Measurements from ENCODE around the gene S100A13.

The S100A13 gene

DNA sequence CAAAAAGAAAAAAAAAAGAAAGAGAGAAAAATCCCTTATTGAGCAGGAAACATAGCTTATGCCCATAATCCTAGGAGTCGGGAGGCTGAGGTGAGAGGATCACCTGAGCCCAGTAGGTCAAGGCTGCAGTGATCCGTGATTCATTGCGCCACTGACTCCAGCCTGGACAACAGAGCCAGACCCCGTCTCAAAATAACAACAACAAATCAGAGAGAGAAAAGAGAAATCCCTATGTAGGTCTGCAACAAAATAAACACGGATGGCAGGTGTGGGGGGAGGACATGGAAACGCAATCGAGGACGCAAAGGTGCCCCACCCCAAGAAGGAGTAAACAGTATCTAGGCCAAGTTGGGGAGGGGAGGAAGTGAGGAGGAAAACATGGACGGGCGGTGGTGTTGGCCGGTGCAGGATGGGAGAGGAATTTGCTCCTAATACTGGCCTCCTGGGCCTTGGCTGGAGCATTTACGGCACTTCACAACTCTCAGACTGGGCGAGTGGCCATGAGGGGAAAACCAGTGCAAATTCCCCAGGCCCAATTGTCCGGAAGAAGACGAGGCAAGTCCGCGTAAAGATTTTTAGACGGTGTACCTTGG is 6.0 kb upstream of the S100A13 start:
- TF ChIP-seq CTCF (IDR thresholded peaks at IDR 0.05; ENCODE audit: low read depth, low read length, missing control alignments) = no peak
- peak; percentile 26 for DNase-seq (ENCODE audit: low read depth)
- in situ Hi-C loops (cut with HindIII; ENCODE audit: low sequenced_read_pairs) = no loop called here
- peak overlapping the region; percentile 99 for H3K4me3 ChIP-seq (ENCODE audit: low read depth, low read length)

DNA sequence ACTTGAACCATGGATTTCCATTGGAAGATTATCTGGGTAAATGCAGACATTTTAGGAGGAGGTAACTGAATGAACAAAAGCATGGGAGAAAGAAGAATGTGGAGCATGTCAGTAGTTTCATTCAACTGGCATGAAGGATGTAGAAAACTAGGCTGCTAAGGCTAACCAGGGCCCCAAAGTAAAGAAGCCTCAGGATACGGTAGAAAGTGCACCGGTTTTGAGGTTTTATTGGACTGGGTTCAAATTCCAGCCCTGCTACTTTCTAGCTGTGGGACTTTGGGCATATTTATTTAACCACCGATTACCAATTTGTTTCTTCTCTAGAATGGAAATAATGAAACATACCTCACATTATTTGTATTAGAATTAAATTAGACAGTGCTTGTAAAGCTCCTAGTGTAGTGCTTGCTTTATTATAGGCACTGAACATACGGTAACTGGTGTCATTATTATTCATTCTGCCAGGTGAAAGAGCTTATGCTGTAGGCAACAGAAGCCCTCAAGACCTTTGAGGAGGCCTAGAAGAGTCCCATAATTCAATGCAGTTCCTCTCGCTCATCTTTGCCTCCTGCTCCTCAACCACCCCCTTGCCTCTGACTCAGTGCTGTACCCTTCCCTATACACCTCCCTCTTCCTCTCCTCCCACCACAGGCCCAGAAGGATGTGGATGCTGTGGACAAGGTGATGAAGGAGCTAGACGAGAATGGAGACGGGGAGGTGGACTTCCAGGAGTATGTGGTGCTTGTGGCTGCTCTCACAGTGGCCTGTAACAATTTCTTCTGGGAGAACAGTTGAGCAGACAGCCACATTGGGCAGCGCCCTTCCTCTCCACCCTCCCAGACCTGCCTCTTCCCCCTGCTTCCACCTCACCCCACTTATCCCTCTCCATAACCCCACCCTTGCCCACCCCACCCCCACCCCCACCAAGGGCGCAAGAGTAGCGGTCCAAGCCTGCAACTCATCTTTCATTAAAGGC is 4.0 kb upstream of the S100A13 start:
- in situ Hi-C loops (cut with HindIII; ENCODE audit: low sequenced_read_pairs) = no loop called here
- peak; percentile 19 for DNase-seq (ENCODE audit: low read depth)
- no peak overlapping the region for H3K4me3 ChIP-seq (ENCODE audit: low read depth, low read length)
- no peak for TF ChIP-seq CTCF (IDR thresholded peaks at IDR 0.05; ENCODE audit: low read depth, low read length, missing control alignments)

- DNase-seq (ENCODE audit: low read depth) = no peak
- no peak for TF ChIP-seq CTCF (IDR thresholded peaks at IDR 0.05; ENCODE audit: low read depth, low read length, missing control alignments)
- in situ Hi-C loops (cut with HindIII; ENCODE audit: low sequenced_read_pairs) = no loop called here
- no peak overlapping the region for H3K4me3 ChIP-seq (ENCODE audit: low read depth, low read length)
Observed at GRCh38 chr1:153630384-153630783, 3.1 kb upstream of the S100A13 start.

DNA sequence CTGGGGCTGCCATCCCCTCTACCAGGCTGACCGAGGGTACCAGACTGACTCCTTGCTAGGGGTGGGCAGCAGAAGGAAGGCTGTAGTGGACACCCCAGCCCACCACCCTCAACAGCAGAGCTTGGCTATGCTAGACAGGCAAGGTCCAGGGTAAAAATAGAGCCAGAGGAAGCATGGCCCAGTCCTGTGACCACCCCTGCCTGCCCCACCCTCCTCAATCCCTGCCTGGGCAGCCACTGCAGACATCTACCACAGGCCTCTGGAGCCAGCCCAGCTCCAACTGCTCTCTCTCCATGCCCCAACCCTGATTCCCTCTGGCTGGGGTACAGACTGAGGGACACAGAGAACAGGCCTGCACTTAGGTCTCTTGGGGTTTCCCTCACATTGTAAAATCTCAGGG is 2.7 kb upstream of the S100A13 start:
- DNase-seq (ENCODE audit: low read depth) = no peak
- in situ Hi-C loops (cut with HindIII; ENCODE audit: low sequenced_read_pairs) = no loop called here
- no peak for TF ChIP-seq CTCF (IDR thresholded peaks at IDR 0.05; ENCODE audit: low read depth, low read length, missing control alignments)
- H3K4me3 ChIP-seq (ENCODE audit: low read depth, low read length) = no peak overlapping the region

DNA sequence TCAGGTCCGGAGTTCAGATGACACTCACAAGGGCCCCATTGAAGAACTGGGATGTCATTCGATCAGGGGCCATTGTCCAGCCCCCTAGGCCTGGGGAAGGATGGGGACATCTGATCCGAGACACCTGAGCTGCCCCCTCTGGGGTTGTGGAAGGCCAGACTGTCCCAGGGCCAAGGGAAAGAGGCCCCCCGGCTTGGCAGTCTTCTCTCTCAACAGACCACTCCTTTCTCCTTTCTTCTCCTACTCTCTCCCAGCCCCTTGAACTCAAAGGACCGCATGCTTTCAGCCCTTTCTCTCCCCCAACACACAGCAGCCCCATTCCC is 2.0 kb upstream of the S100A13 start:
- in situ Hi-C loops (cut with HindIII; ENCODE audit: low sequenced_read_pairs) = no loop called here
- no peak for TF ChIP-seq CTCF (IDR thresholded peaks at IDR 0.05; ENCODE audit: low read depth, low read length, missing control alignments)
- no peak for DNase-seq (ENCODE audit: low read depth)
- H3K4me3 ChIP-seq (ENCODE audit: low read depth, low read length) = no peak overlapping the region

DNA sequence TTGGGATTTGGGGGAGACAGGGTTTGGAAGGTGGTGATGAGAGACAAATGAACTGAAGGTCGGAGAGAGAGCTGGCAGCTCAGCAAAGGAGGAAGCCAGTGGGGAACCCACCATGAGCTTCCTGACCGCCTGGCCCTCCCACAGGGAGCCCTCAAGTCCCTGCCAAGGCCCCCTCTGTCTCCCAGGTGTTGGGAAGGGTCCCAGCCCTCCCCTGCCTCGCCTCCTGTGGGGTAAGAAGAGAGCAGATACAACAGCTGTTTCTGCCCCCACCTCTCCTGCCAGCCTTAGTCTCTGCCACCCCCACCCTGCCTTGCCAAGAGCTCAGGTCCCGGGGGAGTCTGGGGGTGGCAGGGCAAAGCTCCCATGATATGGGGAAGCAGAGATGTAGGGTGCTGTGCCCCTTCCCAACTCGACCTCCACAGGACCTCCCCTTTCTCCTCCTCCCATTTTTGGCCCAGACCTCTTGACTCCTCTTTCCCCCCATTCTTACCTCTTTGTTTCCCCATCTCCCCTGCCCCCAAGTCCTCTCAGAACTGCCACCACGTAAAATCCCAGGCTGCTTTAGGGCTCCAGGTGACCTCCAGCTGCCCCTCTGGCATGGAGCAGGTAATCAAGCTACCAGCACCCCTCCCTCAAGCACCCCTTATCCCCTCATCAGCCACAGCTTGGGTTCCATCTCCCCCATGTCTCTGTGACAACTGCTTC is 1.5 kb upstream of the S100A13 start:
- no peak for DNase-seq (ENCODE audit: low read depth)
- no peak for TF ChIP-seq CTCF (IDR thresholded peaks at IDR 0.05; ENCODE audit: low read depth, low read length, missing control alignments)
- in situ Hi-C loops (cut with HindIII; ENCODE audit: low sequenced_read_pairs) = no loop called here
- no peak overlapping the region for H3K4me3 ChIP-seq (ENCODE audit: low read depth, low read length)
